ENCODE measurements around the gene CYB5A. TPM values are rescaled to one million over a fixed set of nuclear protein-coding genes. Genes with fewer than 3 reads are reported as not detected.
A peak's percentile ranks its signal among the peaks of the same experiment; 100 is the strongest.

CYB5A gene
- total and polyA plus RNA-seq, 2 donors from 2014 or later: 243 to 1,143 TPM

GRCh38 chr18:74252039-74252395 is 39.7 kb downstream of the CYB5A start:
- H3K9ac ChIP-seq (ENCODE audit: low read length in 3 of 3): no peak overlapping the region
- intact Hi-C loops (cut with DNase I): no loop called here
- TF ChIP-seq CTCF (IDR thresholded peaks at IDR 0.05; ENCODE audit: borderline replicate concordance, extremely low read depth, insufficient read depth): no peak
- no peak overlapping the region for H3K4me3 ChIP-seq (ENCODE audit: low read length in 3 of 3)
- DNase-seq: no peak
- no peak for FAIRE-seq
- no peaks in the 10 kb centered on the region for H3K27me3 ChIP-seq (ENCODE audit: control insufficient read depth, insufficient read depth, low read length)
- peak overlapping the region; percentile 34 to 79 for H3K27ac ChIP-seq (ENCODE audit: low read depth in 2 of 2, low read length in 2 of 2)
- H3K4me1 ChIP-seq (ENCODE audit: control insufficient read depth in 2 of 3, insufficient read depth in 2 of 3, low read depth in 1 of 3, low read length in 3 of 3): peaks cover 1 to 40% (median 28%) of the 10 kb centered on the region in 3 donors
- H3K9me3 ChIP-seq (ENCODE audit: control insufficient read depth in 2 of 3, insufficient read depth in 1 of 3, low read length in 3 of 3): no peaks in the 10 kb centered on the region
- H3K36me3 ChIP-seq (ENCODE audit: control insufficient read depth in 2 of 3, insufficient read depth in 3 of 3, low read length in 3 of 3): peaks cover 0 to 34% (median 5%) of the 10 kb centered on the region in 3 donors

GRCh38 chr18:74251297-74252038 is 40.3 kb downstream of the CYB5A start:
- H3K4me1 ChIP-seq (ENCODE audit: control insufficient read depth in 2 of 3, insufficient read depth in 2 of 3, low read depth in 1 of 3, low read length in 3 of 3): peaks cover 0 to 37% (median 28%) of the 10 kb centered on the region in 3 donors
- H3K27me3 ChIP-seq (ENCODE audit: control insufficient read depth, insufficient read depth, low read length): no peaks in the 10 kb centered on the region
- DNase-seq (no peak), FAIRE-seq (peak; percentile 89)
- no peaks in the 10 kb centered on the region for H3K9me3 ChIP-seq (ENCODE audit: control insufficient read depth in 2 of 3, insufficient read depth in 1 of 3, low read length in 3 of 3)
- H3K9ac ChIP-seq (ENCODE audit: low read length in 3 of 3): no peak overlapping the region
- peak overlapping the region; percentile 66 to 79 for H3K27ac ChIP-seq (ENCODE audit: low read depth in 2 of 2, low read length in 2 of 2)
- peak overlapping the region in 1 of 3 donors; percentile 8 for H3K4me3 ChIP-seq (ENCODE audit: low read length in 3 of 3)
- peaks cover 0 to 32% (median 5%) of the 10 kb centered on the region in 3 donors for H3K36me3 ChIP-seq (ENCODE audit: control insufficient read depth in 2 of 3, insufficient read depth in 3 of 3, low read length in 3 of 3)
- intact Hi-C loops (cut with DNase I): no loop called here
- no peak for TF ChIP-seq CTCF (IDR thresholded peaks at IDR 0.05; ENCODE audit: borderline replicate concordance, extremely low read depth, insufficient read depth)

GRCh38 chr18:74250131-74250530 is 41.6 kb downstream of the CYB5A start:
- DNase-seq: no peak
- TF ChIP-seq CTCF (IDR thresholded peaks at IDR 0.05; ENCODE audit: borderline replicate concordance, extremely low read depth, insufficient read depth): no peak
- no peak for FAIRE-seq
- H3K9ac ChIP-seq (ENCODE audit: low read length in 3 of 3): no peak overlapping the region
- no peaks in the 10 kb centered on the region for H3K9me3 ChIP-seq (ENCODE audit: control insufficient read depth in 2 of 3, insufficient read depth in 1 of 3, low read length in 3 of 3)
- no peaks in the 10 kb centered on the region for H3K27me3 ChIP-seq (ENCODE audit: control insufficient read depth, insufficient read depth, low read length)
- peaks cover 0 to 32% (median 24%) of the 10 kb centered on the region in 3 donors for H3K4me1 ChIP-seq (ENCODE audit: control insufficient read depth in 2 of 3, insufficient read depth in 2 of 3, low read depth in 1 of 3, low read length in 3 of 3)
- no peak overlapping the region for H3K4me3 ChIP-seq (ENCODE audit: low read length in 3 of 3)
- intact Hi-C loops (cut with DNase I): no loop called here
- peak overlapping the region; percentile 1 to 66 for H3K27ac ChIP-seq (ENCODE audit: low read depth in 2 of 2, low read length in 2 of 2)
- H3K36me3 ChIP-seq (ENCODE audit: control insufficient read depth in 2 of 3, insufficient read depth in 3 of 3, low read length in 3 of 3): peaks cover 0 to 31% (median 5%) of the 10 kb centered on the region in 3 donors

Data from kidney (tissue), 14 donors.